KMS-11 (cell line): Measurements from ENCODE around the gene FAM222A.

ENCODE experiments used
- H2AFZ ChIP-seq: fragments of 200-600 bp; sonication (generic); 2 replicates; pipeline ENCODE4 v1.6.1; 2016; ENCODE audit warnings: antibody characterized with exemption, mixed run types, low read depth
- H3K27ac ChIP-seq: fragments of 200-600 bp; sonication (generic); 2 replicates; pipeline ENCODE4 v1.6.1; 2016; ENCODE audit warnings: mild to moderate bottlenecking, mixed run types
- H3K27me3 ChIP-seq: fragments of 200-600 bp; sonication (generic); 2 replicates; pipeline ENCODE4 v1.6.1; 2017; ENCODE audit warnings: mild to moderate bottlenecking, low read depth, mixed run types, moderate library complexity; ENCODE audit not compliant: insufficient read depth
- H3K36me3 ChIP-seq: fragments of 200-600 bp; sonication (generic); 2 replicates; pipeline ENCODE4 v1.6.1; 2017; ENCODE audit warnings: mild to moderate bottlenecking, mixed run types; ENCODE audit not compliant: insufficient read depth
- H3K4me1 ChIP-seq: fragments of 200-600 bp; sonication (generic); 2 replicates; pipeline ENCODE4 v1.6.1; 2016; ENCODE audit warnings: mild to moderate bottlenecking, low read depth, mixed run types; ENCODE audit not compliant: poor library complexity, severe bottlenecking
- H3K4me2 ChIP-seq: fragments of 200-600 bp; sonication (generic); 2 replicates; pipeline ENCODE4 v1.7.0; 2016; ENCODE audit warnings: mild to moderate bottlenecking, mixed run types
- H3K4me3 ChIP-seq: fragments of 200-600 bp; sonication (generic); IDR thresholded peaks from 2 replicates; pipeline ENCODE4 v1.6.1; 2017; ENCODE audit warnings: low read depth, low read length, mixed read lengths; ENCODE audit not compliant: insufficient read depth
- H3K79me2 ChIP-seq: fragments of 200-600 bp; sonication (generic); 2 replicates; pipeline ENCODE4 v1.6.1; 2016; ENCODE audit warnings: low read depth, mixed run types; ENCODE audit not compliant: insufficient read depth
- H3K9ac ChIP-seq: fragments of 200-600 bp; sonication (generic); 2 replicates; pipeline ENCODE4 v1.6.1; 2016; ENCODE audit warnings: mild to moderate bottlenecking, mixed run types
- H4K20me1 ChIP-seq: fragments of 200-600 bp; sonication (generic); 2 replicates; pipeline ENCODE4 v1.6.1; 2016; ENCODE audit warnings: mild to moderate bottlenecking, mixed run types; ENCODE audit not compliant: insufficient read depth
- TF ChIP-seq, protein P1 (sequence below): fragments of 200-600 bp; sonication (generic); conservative IDR thresholded peaks from 2 replicates; pipeline ENCODE4 v1.6.1; 2017; ENCODE audit warnings: low read depth, mild to moderate bottlenecking, antibody characterized with exemption, low read length, moderate library complexity, mixed read lengths

FAM222A gene

DNA sequence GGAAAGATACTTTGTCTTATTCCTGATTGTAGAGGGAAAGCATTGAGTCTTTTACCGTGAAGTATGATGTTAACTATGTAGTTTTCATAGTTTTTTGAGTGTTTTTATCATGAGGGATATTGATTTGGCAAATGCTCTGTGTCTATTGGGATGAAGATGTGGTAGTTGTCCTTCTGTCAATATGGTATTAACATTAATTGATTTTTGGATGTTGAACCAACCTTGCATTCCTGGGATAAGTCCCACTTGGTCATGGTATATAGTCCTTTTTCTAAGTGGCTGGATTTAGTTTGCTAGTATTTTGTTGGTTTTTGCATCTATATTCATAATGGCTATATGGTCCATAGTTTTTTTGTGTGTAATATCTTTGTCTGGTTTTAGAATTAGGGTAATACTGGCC lies 42.8 kb downstream of the FAM222A start:
- Histone ChIP-seq H3K36me3 (no peaks in the 10 kb centered on the region), H4K20me1 (no peaks in the 10 kb centered on the region), H3K4me2 (no peak overlapping the region), H3K4me1 (no peaks in the 10 kb centered on the region), H3K4me3 (no peak overlapping the region), H3K79me2 (no peaks in the 10 kb centered on the region), H3K27ac (no peak overlapping the region), H3K27me3 (no peaks in the 10 kb centered on the region), H2AFZ (no peak overlapping the region), H3K9ac (no peak overlapping the region)
- TF ChIP-seq, protein P1, sequence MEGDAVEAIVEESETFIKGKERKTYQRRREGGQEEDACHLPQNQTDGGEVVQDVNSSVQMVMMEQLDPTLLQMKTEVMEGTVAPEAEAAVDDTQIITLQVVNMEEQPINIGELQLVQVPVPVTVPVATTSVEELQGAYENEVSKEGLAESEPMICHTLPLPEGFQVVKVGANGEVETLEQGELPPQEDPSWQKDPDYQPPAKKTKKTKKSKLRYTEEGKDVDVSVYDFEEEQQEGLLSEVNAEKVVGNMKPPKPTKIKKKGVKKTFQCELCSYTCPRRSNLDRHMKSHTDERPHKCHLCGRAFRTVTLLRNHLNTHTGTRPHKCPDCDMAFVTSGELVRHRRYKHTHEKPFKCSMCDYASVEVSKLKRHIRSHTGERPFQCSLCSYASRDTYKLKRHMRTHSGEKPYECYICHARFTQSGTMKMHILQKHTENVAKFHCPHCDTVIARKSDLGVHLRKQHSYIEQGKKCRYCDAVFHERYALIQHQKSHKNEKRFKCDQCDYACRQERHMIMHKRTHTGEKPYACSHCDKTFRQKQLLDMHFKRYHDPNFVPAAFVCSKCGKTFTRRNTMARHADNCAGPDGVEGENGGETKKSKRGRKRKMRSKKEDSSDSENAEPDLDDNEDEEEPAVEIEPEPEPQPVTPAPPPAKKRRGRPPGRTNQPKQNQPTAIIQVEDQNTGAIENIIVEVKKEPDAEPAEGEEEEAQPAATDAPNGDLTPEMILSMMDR: no peak

- Histone ChIP-seq H3K4me3 (no peak overlapping the region), H3K27me3 (no peaks in the 10 kb centered on the region), H4K20me1 (no peaks in the 10 kb centered on the region), H3K79me2 (no peaks in the 10 kb centered on the region), H3K4me2 (no peak overlapping the region), H3K36me3 (no peaks in the 10 kb centered on the region), H3K27ac (no peak overlapping the region), H3K9ac (no peak overlapping the region), H3K4me1 (no peaks in the 10 kb centered on the region), H2AFZ (no peak overlapping the region)
- TF ChIP-seq, protein P1: no peak
Observed at GRCh38 chr12:109757671-109758265, 44.1 kb downstream of the FAM222A start.

DNA sequence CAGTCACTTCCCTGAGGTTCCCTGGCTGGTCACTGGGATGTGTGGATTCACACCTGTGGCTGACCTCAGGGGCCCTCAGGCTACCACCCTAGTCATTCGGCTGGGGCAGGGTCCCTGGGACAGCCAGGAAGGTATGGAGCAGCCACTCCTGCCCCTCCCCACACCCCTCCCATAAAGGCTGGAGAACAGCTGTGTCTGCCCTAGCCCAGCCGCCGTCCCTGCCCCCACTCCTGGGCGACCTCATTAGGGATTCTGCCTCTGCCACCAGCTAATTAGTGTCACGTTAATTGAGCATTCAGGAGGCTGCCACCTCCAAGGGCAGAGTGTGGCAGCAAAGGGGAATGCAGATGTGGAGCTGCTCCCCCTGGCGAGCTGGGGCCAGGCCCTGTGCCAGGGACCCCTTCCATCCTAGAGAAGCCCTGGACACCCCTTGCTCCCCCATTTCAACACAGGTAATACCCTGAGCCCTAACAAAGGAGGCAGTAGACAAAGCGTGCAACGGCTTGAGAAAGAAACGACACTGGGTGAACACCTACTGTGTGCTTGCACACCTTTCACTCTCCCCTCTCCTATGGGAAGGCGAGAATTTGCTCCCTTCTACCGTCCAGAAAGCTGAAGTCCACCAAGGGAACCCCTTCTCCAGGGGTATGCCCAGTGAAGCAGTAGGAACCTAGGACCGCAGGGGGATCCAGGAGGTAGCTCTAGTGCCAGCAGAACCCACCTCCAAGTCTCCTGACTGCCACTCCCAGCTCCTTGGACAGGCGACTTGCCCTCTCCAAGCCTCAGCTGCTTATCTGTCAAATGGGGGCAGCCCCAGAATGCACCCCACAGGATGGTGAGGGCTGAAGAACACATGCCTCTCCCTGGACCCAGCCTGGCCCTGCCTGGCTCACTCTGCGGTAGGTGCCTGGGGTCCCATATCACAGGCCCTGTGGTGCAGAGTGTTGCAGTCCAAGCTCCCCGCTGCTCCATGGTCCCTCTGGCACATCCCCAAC lies 45.1 kb downstream of the FAM222A start:
- Histone ChIP-seq H3K4me2 (no peak overlapping the region), H3K27me3 (no peaks in the 10 kb centered on the region), H3K27ac (no peak overlapping the region), H3K79me2 (no peaks in the 10 kb centered on the region), H4K20me1 (no peaks in the 10 kb centered on the region), H3K4me3 (no peak overlapping the region), H3K36me3 (no peaks in the 10 kb centered on the region), H2AFZ (no peak overlapping the region), H3K4me1 (no peaks in the 10 kb centered on the region), H3K9ac (no peak overlapping the region)
- TF ChIP-seq, protein P1: no peak

GRCh38 chr12:109759595-109759994 lies 46.0 kb downstream of the FAM222A start:
- Histone ChIP-seq H3K4me3 (no peak overlapping the region), H3K27ac (no peak overlapping the region), H3K4me1 (no peaks in the 10 kb centered on the region), H4K20me1 (no peaks in the 10 kb centered on the region), H2AFZ (no peak overlapping the region), H3K9ac (no peak overlapping the region), H3K27me3 (no peaks in the 10 kb centered on the region), H3K36me3 (no peaks in the 10 kb centered on the region), H3K79me2 (no peaks in the 10 kb centered on the region), H3K4me2 (no peak overlapping the region)
- TF ChIP-seq, protein P1: no peak
